ENCODE measurements around the gene PCNX3. TPM values are rescaled to one million over a fixed set of nuclear protein-coding genes. Genes with fewer than 3 reads are reported as not detected.

PCNX3 gene
- total and polyA plus RNA-seq, 2 of the 13 experiments (the other 11 are each of a cell fraction or from before 2014, with no cell fraction given): 16.2 to 23.0 TPM

- no peak for TF ChIP-seq SNRNP70 (IDR thresholded peaks at IDR 0.05; ENCODE audit: low read depth, low read length)
- TF ChIP-seq TMF1 (CRISPR knock-in tag; IDR thresholded peaks at IDR 0.05; ENCODE audit: low read depth): peak; percentile 74
- TF ChIP-seq IKZF5 (CRISPR knock-in tag; IDR thresholded peaks at IDR 0.05): no peak
- TF ChIP-seq AFF4 (CRISPR knock-in tag; IDR thresholded peaks at IDR 0.05): no peak
- peak; percentile 45; the same call in 1 of the 2 replicates for TF ChIP-seq SALL1 (CRISPR knock-in tag; IDR thresholded peaks at IDR 0.05)
- 0 out of 2 replicates have a peak, but pooled peaks have one; percentile 21 for TF ChIP-seq TGIF2 (CRISPR knock-in tag; IDR thresholded peaks at IDR 0.05)
- no peak for TF ChIP-seq DNMT1 (CRISPR knock-in tag; IDR thresholded peaks at IDR 0.05)
- 0 out of 2 replicates have a peak, but pooled peaks have one; percentile 9 for TF ChIP-seq CENPT (CRISPR knock-in tag; IDR thresholded peaks at IDR 0.05; ENCODE audit: low read depth)
- TF ChIP-seq ZNF124 (CRISPR knock-in tag; IDR thresholded peaks at IDR 0.05): 0 out of 2 replicates have a peak, but pooled peaks have one; percentile 14
- no peak for TF ChIP-seq ZNF572 (CRISPR knock-in tag; IDR thresholded peaks at IDR 0.05)
- 0 out of 2 replicates have a peak, but pooled peaks have one; percentile 44 for TF ChIP-seq ZNF451 (CRISPR knock-in tag; IDR thresholded peaks at IDR 0.05)
- peak; percentile 76; the same call in 1 of the 3 replicates for TF ChIP-seq MXI1 (IDR thresholded peaks at IDR 0.05; ENCODE audit: borderline replicate concordance, low read depth, low read length)
- TF ChIP-seq E2F5 (CRISPR knock-in tag; conservative IDR thresholded peaks at IDR 0.05): 0 out of 2 replicates have a peak, but pooled peaks have one; percentile 33
- no peak for TF ChIP-seq ZNF383 (CRISPR knock-in tag; IDR thresholded peaks at IDR 0.05; ENCODE audit: borderline replicate concordance)
- TF ChIP-seq SMC3 (IDR thresholded peaks at IDR 0.05; ENCODE audit: low read length): peak; percentile 29
- no peak for TF ChIP-seq KAT2B (IDR thresholded peaks at IDR 0.05; ENCODE audit: borderline replicate concordance, low read depth, low read length)
- TF ChIP-seq HDAC2 (CRISPR knock-in tag; IDR thresholded peaks at IDR 0.05): no peak
- 0 out of 2 replicates have a peak, but pooled peaks have one; percentile 31 for TF ChIP-seq ZSCAN5A (CRISPR knock-in tag; IDR thresholded peaks at IDR 0.05; ENCODE audit: borderline replicate concordance)
Observed at GRCh38 chr11:65637794-65638419, 22.3 kb downstream of the PCNX3 start, which contains the start of gene SIPA1 (continued).
